ENCODE measurements around the gene TSPO2.
A peak's percentile ranks its signal among the peaks of the same experiment; 100 is the strongest.

The TSPO2 gene

GRCh38 chr6:41075651-41076626 is 33.7 kb downstream of the TSPO2 start:
- DNase-seq: no peak

- DNase-seq: no peak
These were observed 35.3 kb downstream of the TSPO2 start for GRCh38 chr6:41077536-41077935.

GRCh38 chr6:41078101-41078500 is 35.8 kb downstream of the TSPO2 start:
- no peak for DNase-seq

- DNase-seq: no peak
These were observed 36.8 kb downstream of the TSPO2 start for GRCh38 chr6:41079080-41079479.

- peak in 3 of 5 donors; percentile 8 to 67 (median 9) for DNase-seq
These were observed 38.4 kb downstream of the TSPO2 start for GRCh38 chr6:41080621-41081020.

GRCh38 chr6:41083072-41083471 is 40.8 kb downstream of the TSPO2 start:
- no peak for DNase-seq

GRCh38 chr6:41085182-41085581 is 42.9 kb downstream of the TSPO2 start:
- no peak for DNase-seq

GRCh38 chr6:41088451-41088850 is 46.2 kb downstream of the TSPO2 start:
- no peak for DNase-seq

- no peak for DNase-seq
These were observed 48.8 kb downstream of the TSPO2 start for GRCh38 chr6:41090841-41091761.

- no peak for DNase-seq
These were observed 50.3 kb downstream of the TSPO2 start for GRCh38 chr6:41092421-41093140.

- DNase-seq: no peak
These were observed 51.5 kb downstream of the TSPO2 start for GRCh38 chr6:41093729-41094128.
